Fibroblast of skin of back (primary cell): ENCODE results near the gene RSAD1. TPM values are rescaled to one million over a fixed set of nuclear protein-coding genes. Genes with fewer than 3 reads are reported as not detected.
A peak's percentile ranks its signal among the peaks of the same experiment; 100 is the strongest.

ENCODE experiments used
- DNase-seq: peaks from one replicate; pipeline ENCODE4 v3.0.0-alpha.2; 2013
- polyA plus RNA-seq, 2 experiments: library from polyadenylated mRNA; unstranded; fragments of 120-200 nt; gene quantifications; one replicate each; pipeline ENCODE4 v1.2.1, GENCODE V29; 2013; ENCODE audit not compliant: insufficient read length in 2 of 2

Gene RSAD1
- polyA plus RNA-seq (2013, experiment 1 of 2; ENCODE audit: insufficient read length), result 23.6 TPM
- 20.8 TPM for polyA plus RNA-seq (2013, experiment 2 of 2; ENCODE audit: insufficient read length)

- DNase-seq, result peak; percentile 90
Measured at GRCh38 chr17:50478391-50479381, at the start of gene RSAD1. Gene RSAD1, plus strand, starts transcription at chr17:50478860. Its CDS starts 25 bp downstream, at chr17:50478885.

GRCh38 chr17:50429793-50430192 is 48.9 kb upstream of the RSAD1 start:
- DNase-seq, result no peak

- no peak for DNase-seq
Measured at GRCh38 chr17:50430821-50431618, 47.6 kb upstream of the RSAD1 start.

GRCh38 chr17:50432125-50432762 is 46.4 kb upstream of the RSAD1 start:
- no peak for DNase-seq

- no peak for DNase-seq
Measured at GRCh38 chr17:50437409-50437808, 41.3 kb upstream of the RSAD1 start.

- DNase-seq, result no peak
Measured at GRCh38 chr17:50439008-50439407, 39.7 kb upstream of the RSAD1 start.

GRCh38 chr17:50440172-50440837 is 38.4 kb upstream of the RSAD1 start:
- DNase-seq, result no peak

- no peak for DNase-seq
Measured at GRCh38 chr17:50440838-50441829, 37.5 kb upstream of the RSAD1 start.

- DNase-seq, result no peak
Measured at GRCh38 chr17:50443505-50443974, 35.1 kb upstream of the RSAD1 start.

- no peak for DNase-seq
Measured at GRCh38 chr17:50444841-50445715, 33.6 kb upstream of the RSAD1 start.

- no peak for DNase-seq
Measured at GRCh38 chr17:50445730-50446325, 32.8 kb upstream of the RSAD1 start.

GRCh38 chr17:50447870-50448595 is 30.6 kb upstream of the RSAD1 start:
- DNase-seq, result no peak

GRCh38 chr17:50448643-50449042 is 30.0 kb upstream of the RSAD1 start:
- no peak for DNase-seq

- DNase-seq, result no peak
Measured at GRCh38 chr17:50451943-50452629, 26.6 kb upstream of the RSAD1 start.

GRCh38 chr17:50452630-50453300 is 25.9 kb upstream of the RSAD1 start:
- no peak for DNase-seq

GRCh38 chr17:50453901-50454300 is 24.8 kb upstream of the RSAD1 start:
- no peak for DNase-seq

- no peak for DNase-seq
Measured at GRCh38 chr17:50457621-50458020, 21.0 kb upstream of the RSAD1 start.
